GM12878 (cell line): Measurements from ENCODE around the gene PPP1R12A.

Source experiments
- CREB1 ChIP-seq: IDR thresholded peaks from 2 replicates; pipeline ENCODE4 v1.6.1; 2012; ENCODE audit warnings: low read depth, mild to moderate bottlenecking, inconsistent platforms
- CTCF ChIP-seq, 3 experiments: IDR thresholded peaks in 2 of 3; conservative IDR thresholded peaks in 1 of 3; 2 replicates each; pipeline ENCODE4 v1.5.1; 2011; ENCODE audit warnings: low read depth in 3 of 3, low read length in 3 of 3, mild to moderate bottlenecking in 3 of 3, control low read depth in 2 of 3, moderate library complexity in 2 of 3, inconsistent platforms in 1 of 3, mixed read lengths in 1 of 3; ENCODE audit not compliant: control insufficient read depth in 2 of 3, insufficient read depth in 1 of 3; ENCODE audit errors: extremely low read depth in 1 of 3
- NBN ChIP-seq: fragments of 450-650 bp; IDR thresholded peaks from 2 replicates; pipeline ENCODE4 v1.6.1; 2016
- POLR2A ChIP-seq: IDR thresholded peaks from 2 replicates; pipeline ENCODE4 v1.6.1; 2011; ENCODE audit warnings: low read depth, mild to moderate bottlenecking, low read length
- TCF12 ChIP-seq: IDR thresholded peaks from 2 replicates; pipeline ENCODE4 v1.6.1; 2011; ENCODE audit warnings: low read depth, mild to moderate bottlenecking, low read length
- ZNF384 ChIP-seq: IDR thresholded peaks from 2 replicates; pipeline ENCODE4 v1.6.1; 2012; ENCODE audit warnings: low read depth, mild to moderate bottlenecking, low read length, improper control_type of control experiment, borderline replicate concordance
- TF ChIP-seq, protein P1 (sequence below): fragments of 450-650 bp; conservative IDR thresholded peaks from 2 replicates; pipeline ENCODE4 v1.6.1; 2017; ENCODE audit warnings: mild to moderate bottlenecking, moderate library complexity
- TF ChIP-seq, protein P2 (sequence below): fragments of 450-650 bp; IDR thresholded peaks from 2 replicates; pipeline ENCODE4 v1.6.1; 2016; ENCODE audit warnings: mild to moderate bottlenecking, moderate library complexity, borderline replicate concordance
- TF ChIP-seq, protein P3 (sequence below): IDR thresholded peaks from 2 replicates; pipeline ENCODE4 v1.6.1; 2012; ENCODE audit warnings: mild to moderate bottlenecking, low read depth, low read length

DNA sequence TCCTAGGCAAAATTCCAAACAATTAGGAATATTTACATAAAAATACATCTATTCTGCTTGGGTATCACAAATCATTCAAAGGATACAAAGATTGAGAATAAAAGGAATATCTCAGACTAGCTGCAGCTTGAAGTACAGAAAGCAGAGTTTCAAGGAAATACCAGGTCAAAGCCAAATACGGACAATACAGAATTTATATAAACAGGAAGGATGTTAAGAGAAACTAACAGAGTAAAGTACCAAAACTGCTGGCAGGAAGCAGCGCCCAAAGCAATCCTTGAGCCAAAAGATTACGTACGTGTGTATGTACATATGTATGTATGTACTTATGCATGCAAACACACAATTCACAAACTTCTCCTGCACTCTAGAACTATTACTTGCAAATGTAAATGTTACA is 86.6 kb downstream of the PPP1R12A start:
- TF ChIP-seq TCF12, result no peak
- TF ChIP-seq CREB1, result no peak
- no peak for TF ChIP-seq CTCF (IDR thresholded peaks at IDR 0.05 in 2 of 3, conservative IDR thresholded peaks at IDR 0.05 in 1 of 3; ENCODE audit: control insufficient read depth in 2 of 3, extremely low read depth in 1 of 3, insufficient read depth in 1 of 3, low read depth in 3 of 3, low read length in 3 of 3)
- no peak for TF ChIP-seq ZNF384
- no peak for TF ChIP-seq NBN
- TF ChIP-seq POLR2A, result no peak
- TF ChIP-seq, protein P1, sequence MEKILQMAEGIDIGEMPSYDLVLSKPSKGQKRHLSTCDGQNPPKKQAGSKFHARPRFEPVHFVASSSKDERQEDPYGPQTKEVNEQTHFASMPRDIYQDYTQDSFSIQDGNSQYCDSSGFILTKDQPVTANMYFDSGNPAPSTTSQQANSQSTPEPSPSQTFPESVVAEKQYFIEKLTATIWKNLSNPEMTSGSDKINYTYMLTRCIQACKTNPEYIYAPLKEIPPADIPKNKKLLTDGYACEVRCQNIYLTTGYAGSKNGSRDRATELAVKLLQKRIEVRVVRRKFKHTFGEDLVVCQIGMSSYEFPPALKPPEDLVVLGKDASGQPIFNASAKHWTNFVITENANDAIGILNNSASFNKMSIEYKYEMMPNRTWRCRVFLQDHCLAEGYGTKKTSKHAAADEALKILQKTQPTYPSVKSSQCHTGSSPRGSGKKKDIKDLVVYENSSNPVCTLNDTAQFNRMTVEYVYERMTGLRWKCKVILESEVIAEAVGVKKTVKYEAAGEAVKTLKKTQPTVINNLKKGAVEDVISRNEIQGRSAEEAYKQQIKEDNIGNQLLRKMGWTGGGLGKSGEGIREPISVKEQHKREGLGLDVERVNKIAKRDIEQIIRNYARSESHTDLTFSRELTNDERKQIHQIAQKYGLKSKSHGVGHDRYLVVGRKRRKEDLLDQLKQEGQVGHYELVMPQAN, result no peak
- TF ChIP-seq, protein P2, sequence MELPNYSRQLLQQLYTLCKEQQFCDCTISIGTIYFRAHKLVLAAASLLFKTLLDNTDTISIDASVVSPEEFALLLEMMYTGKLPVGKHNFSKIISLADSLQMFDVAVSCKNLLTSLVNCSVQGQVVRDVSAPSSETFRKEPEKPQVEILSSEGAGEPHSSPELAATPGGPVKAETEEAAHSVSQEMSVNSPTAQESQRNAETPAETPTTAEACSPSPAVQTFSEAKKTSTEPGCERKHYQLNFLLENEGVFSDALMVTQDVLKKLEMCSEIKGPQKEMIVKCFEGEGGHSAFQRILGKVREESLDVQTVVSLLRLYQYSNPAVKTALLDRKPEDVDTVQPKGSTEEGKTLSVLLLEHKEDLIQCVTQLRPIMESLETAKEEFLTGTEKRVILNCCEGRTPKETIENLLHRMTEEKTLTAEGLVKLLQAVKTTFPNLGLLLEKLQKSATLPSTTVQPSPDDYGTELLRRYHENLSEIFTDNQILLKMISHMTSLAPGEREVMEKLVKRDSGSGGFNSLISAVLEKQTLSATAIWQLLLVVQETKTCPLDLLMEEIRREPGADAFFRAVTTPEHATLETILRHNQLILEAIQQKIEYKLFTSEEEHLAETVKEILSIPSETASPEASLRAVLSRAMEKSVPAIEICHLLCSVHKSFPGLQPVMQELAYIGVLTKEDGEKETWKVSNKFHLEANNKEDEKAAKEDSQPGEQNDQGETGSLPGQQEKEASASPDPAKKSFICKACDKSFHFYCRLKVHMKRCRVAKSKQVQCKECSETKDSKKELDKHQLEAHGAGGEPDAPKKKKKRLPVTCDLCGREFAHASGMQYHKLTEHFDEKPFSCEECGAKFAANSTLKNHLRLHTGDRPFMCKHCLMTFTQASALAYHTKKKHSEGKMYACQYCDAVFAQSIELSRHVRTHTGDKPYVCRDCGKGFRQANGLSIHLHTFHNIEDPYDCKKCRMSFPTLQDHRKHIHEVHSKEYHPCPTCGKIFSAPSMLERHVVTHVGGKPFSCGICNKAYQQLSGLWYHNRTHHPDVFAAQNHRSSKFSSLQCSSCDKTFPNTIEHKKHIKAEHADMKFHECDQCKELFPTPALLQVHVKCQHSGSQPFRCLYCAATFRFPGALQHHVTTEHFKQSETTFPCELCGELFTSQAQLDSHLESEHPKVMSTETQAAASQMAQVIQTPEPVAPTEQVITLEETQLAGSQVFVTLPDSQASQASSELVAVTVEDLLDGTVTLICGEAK, result no peak
- TF ChIP-seq, protein P3, sequence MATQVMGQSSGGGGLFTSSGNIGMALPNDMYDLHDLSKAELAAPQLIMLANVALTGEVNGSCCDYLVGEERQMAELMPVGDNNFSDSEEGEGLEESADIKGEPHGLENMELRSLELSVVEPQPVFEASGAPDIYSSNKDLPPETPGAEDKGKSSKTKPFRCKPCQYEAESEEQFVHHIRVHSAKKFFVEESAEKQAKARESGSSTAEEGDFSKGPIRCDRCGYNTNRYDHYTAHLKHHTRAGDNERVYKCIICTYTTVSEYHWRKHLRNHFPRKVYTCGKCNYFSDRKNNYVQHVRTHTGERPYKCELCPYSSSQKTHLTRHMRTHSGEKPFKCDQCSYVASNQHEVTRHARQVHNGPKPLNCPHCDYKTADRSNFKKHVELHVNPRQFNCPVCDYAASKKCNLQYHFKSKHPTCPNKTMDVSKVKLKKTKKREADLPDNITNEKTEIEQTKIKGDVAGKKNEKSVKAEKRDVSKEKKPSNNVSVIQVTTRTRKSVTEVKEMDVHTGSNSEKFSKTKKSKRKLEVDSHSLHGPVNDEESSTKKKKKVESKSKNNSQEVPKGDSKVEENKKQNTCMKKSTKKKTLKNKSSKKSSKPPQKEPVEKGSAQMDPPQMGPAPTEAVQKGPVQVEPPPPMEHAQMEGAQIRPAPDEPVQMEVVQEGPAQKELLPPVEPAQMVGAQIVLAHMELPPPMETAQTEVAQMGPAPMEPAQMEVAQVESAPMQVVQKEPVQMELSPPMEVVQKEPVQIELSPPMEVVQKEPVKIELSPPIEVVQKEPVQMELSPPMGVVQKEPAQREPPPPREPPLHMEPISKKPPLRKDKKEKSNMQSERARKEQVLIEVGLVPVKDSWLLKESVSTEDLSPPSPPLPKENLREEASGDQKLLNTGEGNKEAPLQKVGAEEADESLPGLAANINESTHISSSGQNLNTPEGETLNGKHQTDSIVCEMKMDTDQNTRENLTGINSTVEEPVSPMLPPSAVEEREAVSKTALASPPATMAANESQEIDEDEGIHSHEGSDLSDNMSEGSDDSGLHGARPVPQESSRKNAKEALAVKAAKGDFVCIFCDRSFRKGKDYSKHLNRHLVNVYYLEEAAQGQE, result no peak
